Measurements from ENCODE around the gene CYP3A5. TPM values are rescaled to one million over a fixed set of nuclear protein-coding genes. Genes with fewer than 3 reads are reported as not detected.

Gene CYP3A5
- total and polyA plus RNA-seq, 2 experiments from 2014 or later = 0.24 to 0.81 TPM

GRCh38 chr7:99627513-99627912 is 52.3 kb downstream of the CYP3A5 start:
- H3K9me3 ChIP-seq (ENCODE audit: low read depth) = no peaks in the 10 kb centered on the region
- H3K4me3 ChIP-seq = no peak overlapping the region
- no peaks in the 10 kb centered on the region for H3K4me1 ChIP-seq (ENCODE audit: low read depth)
- DNase-seq (ENCODE audit: low read depth in 1 of 2, low spot score in 1 of 2) = no peak
- no peak overlapping the region for H3K27ac ChIP-seq
- H3K27me3 ChIP-seq = no peaks in the 10 kb centered on the region
- H3K36me3 ChIP-seq = peaks cover 60% of the 10 kb centered on the region
- no peak for TF ChIP-seq CTCF (IDR thresholded peaks at IDR 0.05; ENCODE audit: low read depth, low read length)

- DNase-seq (ENCODE audit: low read depth in 1 of 2, low spot score in 1 of 2) = no peak
Measured at GRCh38 chr7:99626661-99627060, 53.1 kb downstream of the CYP3A5 start.

GRCh38 chr7:99625961-99626360 is 53.8 kb downstream of the CYP3A5 start:
- Histone ChIP-seq H3K27me3 (no peaks in the 10 kb centered on the region), H3K4me3 (no peak overlapping the region), H3K4me1 (ENCODE audit: low read depth) (no peaks in the 10 kb centered on the region), H3K9me3 (ENCODE audit: low read depth) (no peaks in the 10 kb centered on the region), H3K36me3 (peaks cover 73% of the 10 kb centered on the region), H3K27ac (no peak overlapping the region)
- DNase-seq (ENCODE audit: low read depth in 1 of 2, low spot score in 1 of 2) = no peak
- TF ChIP-seq CTCF (IDR thresholded peaks at IDR 0.05; ENCODE audit: low read depth, low read length) = no peak

More at GRCh38 chr7:99626661-99627060, 53.1 kb downstream of the CYP3A5 start:
- no peaks in the 10 kb centered on the region for H3K4me1 ChIP-seq (ENCODE audit: low read depth)
- H3K36me3 ChIP-seq = peaks cover 66% of the 10 kb centered on the region
- no peak overlapping the region for H3K27ac ChIP-seq
- H3K4me3 ChIP-seq = no peak overlapping the region
- H3K9me3 ChIP-seq (ENCODE audit: low read depth) = no peaks in the 10 kb centered on the region
- H3K27me3 ChIP-seq = no peaks in the 10 kb centered on the region
- no peak for TF ChIP-seq CTCF (IDR thresholded peaks at IDR 0.05; ENCODE audit: low read depth, low read length)

- Histone ChIP-seq H3K27ac (no peak overlapping the region), H3K4me3 (no peak overlapping the region), H3K27me3 (no peaks in the 10 kb centered on the region), H3K9me3 (ENCODE audit: low read depth) (no peaks in the 10 kb centered on the region), H3K36me3 (peaks cover 73% of the 10 kb centered on the region), H3K4me1 (ENCODE audit: low read depth) (no peaks in the 10 kb centered on the region)
- TF ChIP-seq CTCF (IDR thresholded peaks at IDR 0.05; ENCODE audit: low read depth, low read length) = no peak
- no peak for DNase-seq (ENCODE audit: low read depth in 1 of 2, low spot score in 1 of 2)
Measured at GRCh38 chr7:99625321-99625720, 54.5 kb downstream of the CYP3A5 start.

GRCh38 chr7:99624484-99624883 is 55.3 kb downstream of the CYP3A5 start:
- no peak overlapping the region for H3K4me3 ChIP-seq
- no peaks in the 10 kb centered on the region for H3K27me3 ChIP-seq
- no peak for DNase-seq (ENCODE audit: low read depth in 1 of 2, low spot score in 1 of 2)
- peaks cover 73% of the 10 kb centered on the region for H3K36me3 ChIP-seq
- no peak for TF ChIP-seq CTCF (IDR thresholded peaks at IDR 0.05; ENCODE audit: low read depth, low read length)
- no peak overlapping the region for H3K27ac ChIP-seq
- no peaks in the 10 kb centered on the region for H3K9me3 ChIP-seq (ENCODE audit: low read depth)
- H3K4me1 ChIP-seq (ENCODE audit: low read depth) = no peaks in the 10 kb centered on the region

All from cardiac muscle cell (in vitro differentiated cells and primary cell).